ENCODE data around the gene CC2D1B.
"Not testable (repeated sequence)": the region's sequence is repeated elsewhere in the genome, so short reads cannot be mapped to it uniquely, and the experiment has no call there.

CC2D1B gene

GRCh38 chr1:52365746-52366516 lies at the start of gene CC2D1B:
Gene CC2D1B, minus strand, starts transcription at chr1:52366205. Its CDS starts 1,585 bp downstream, at chr1:52364620.
- peak; percentile 98 for DNase-seq

- no peak for DNase-seq
Measured at GRCh38 chr1:52414942-52415341, 48.9 kb upstream of the CC2D1B start.

GRCh38 chr1:52413410-52413989 lies 47.5 kb upstream of the CC2D1B start:
- no peak for DNase-seq

- DNase-seq: no peak
Measured at GRCh38 chr1:52404975-52405338, 39.0 kb upstream of the CC2D1B start.

GRCh38 chr1:52404116-52404974 lies 38.3 kb upstream of the CC2D1B start, which contains the start of the genes ORC1 and PRPF38A:
Gene ORC1, minus strand, starts transcription at chr1:52404423. Its CDS starts 2,200 bp downstream, at chr1:52402223.
Gene PRPF38A, plus strand, starts transcription at chr1:52404602. Its CDS starts 148 bp downstream, at chr1:52404750.
- peak; percentile 97 for DNase-seq

GRCh38 chr1:52403566-52404115 lies 37.6 kb upstream of the CC2D1B start:
- peak; percentile 20 for DNase-seq

GRCh38 chr1:52402860-52403240 lies 36.8 kb upstream of the CC2D1B start:
- no peak for DNase-seq

- DNase-seq: no peak
Measured at GRCh38 chr1:52400131-52400530, 34.1 kb upstream of the CC2D1B start.

GRCh38 chr1:52399629-52400028 lies 33.6 kb upstream of the CC2D1B start:
- DNase-seq: no peak

- DNase-seq: no peak
Measured at GRCh38 chr1:52393174-52393573, 27.2 kb upstream of the CC2D1B start.

GRCh38 chr1:52386458-52386857 lies 20.5 kb upstream of the CC2D1B start:
- DNase-seq: no peak

GRCh38 chr1:52385376-52385775 lies 19.4 kb upstream of the CC2D1B start:
- DNase-seq: no peak

GRCh38 chr1:52369851-52370250 lies 3.8 kb upstream of the CC2D1B start:
- not testable (repeated sequence) for DNase-seq

GRCh38 chr1:52368383-52369172 lies 2.6 kb upstream of the CC2D1B start:
- peak; percentile 53 for DNase-seq

- no peak for DNase-seq
Measured at GRCh38 chr1:52367272-52367671, 1.3 kb upstream of the CC2D1B start.

GRCh38 chr1:52366517-52366827 lies 467 bp upstream of the CC2D1B start:
- DNase-seq: no peak

- DNase-seq: no peak
Measured at GRCh38 chr1:52365071-52365745, 797 bp downstream of the CC2D1B start.

GRCh38 chr1:52364235-52364839 lies 1.7 kb downstream of the CC2D1B start:
- no peak for DNase-seq

- no peak for DNase-seq
Measured at GRCh38 chr1:52360595-52360968, 5.4 kb downstream of the CC2D1B start.

- no peak for DNase-seq
Measured at GRCh38 chr1:52359676-52360594, 6.1 kb downstream of the CC2D1B start.

All from stimulated activated CD4-positive, alpha-beta T cell treated with anti-CD3 and anti-CD28 coated beads, Interleukin-12 subunit alpha, Interleukin-12 subunit beta, amount 100 ng/mL, for 4 hours (primary cell).